Measurements from ENCODE around the gene OPCML. TPM values are rescaled to one million over a fixed set of nuclear protein-coding genes. Genes with fewer than 3 reads are reported as not detected.

OPCML gene
- polyA plus RNA-seq, 1 donor (not counting 4 experiments of a cell fraction or from before 2014, with no cell fraction given), result 0.04 TPM

- no peak overlapping the region for H3K9ac ChIP-seq (ENCODE audit: control insufficient read depth, extremely low read depth, insufficient read depth, low read length)
- no peaks in the 10 kb centered on the region for H4K20me1 ChIP-seq (ENCODE audit: control insufficient read depth, extremely low read depth, insufficient read depth, low read length)
- H3K27ac ChIP-seq (ENCODE audit: control insufficient read depth, insufficient read depth, low read length), result no peak overlapping the region
- H3K9me1 ChIP-seq (ENCODE audit: control insufficient read depth, extremely low read depth, insufficient read depth, low read length), result no peaks in the 10 kb centered on the region
- TF ChIP-seq CTCF (optimal IDR thresholded peaks at IDR 0.05 in 1 of 3, IDR thresholded peaks at IDR 0.05 in 1 of 3, conservative IDR thresholded peaks at IDR 0.05 in 1 of 3; ENCODE audit: extremely low read depth in 1 of 3, insufficient read depth in 2 of 3, low read length in 3 of 3) (no peak), EZH2 (IDR thresholded peaks at IDR 0.05; ENCODE audit: low read length) (no peak)
- DNase-seq (ENCODE audit: low read depth, low spot score), result no peak
- FAIRE-seq, result no peak
- H3K79me2 ChIP-seq (ENCODE audit: control insufficient read depth, insufficient read depth, low read length), result no peaks in the 10 kb centered on the region
- H2AFZ ChIP-seq (ENCODE audit: control insufficient read depth, low read length), result no peak overlapping the region
- H3K4me3 ChIP-seq (ENCODE audit: control insufficient read depth in 2 of 3, extremely low read depth in 1 of 3, insufficient read depth in 2 of 3, low read depth in 1 of 3, low read length in 3 of 3), result no peak overlapping the region
- no peaks in the 10 kb centered on the region for H3K36me3 ChIP-seq (ENCODE audit: control insufficient read depth in 2 of 2, extremely low read depth in 1 of 2, insufficient read depth in 2 of 2, low read length in 2 of 2)
- dilution Hi-C loops (cut with MboI; ENCODE audit: extremely low pct_ligation_motif_present, low sequenced_read_pairs), result no loop called here
- no peaks in the 10 kb centered on the region for H3K9me3 ChIP-seq (ENCODE audit: control insufficient read depth, low read depth, low read length)
- no peak overlapping the region for H3K4me2 ChIP-seq (ENCODE audit: control insufficient read depth, extremely low read depth, insufficient read depth, low read depth, low read length)
- H3K4me1 ChIP-seq (ENCODE audit: control insufficient read depth, extremely low read depth, insufficient read depth, low read length), result no peaks in the 10 kb centered on the region
- H3K27me3 ChIP-seq (ENCODE audit: control insufficient read depth, extremely low read depth, insufficient read depth, low read length), result no peaks in the 10 kb centered on the region
Observed at GRCh38 chr11:133302056-133302455, 230.2 kb downstream of the OPCML start.

- Histone ChIP-seq H3K9ac (ENCODE audit: control insufficient read depth, extremely low read depth, insufficient read depth, low read length) (no peak overlapping the region), H3K9me3 (ENCODE audit: control insufficient read depth, low read depth, low read length) (no peaks in the 10 kb centered on the region), H3K4me2 (ENCODE audit: control insufficient read depth, extremely low read depth, insufficient read depth, low read depth, low read length) (no peak overlapping the region), H3K36me3 (ENCODE audit: control insufficient read depth in 2 of 2, extremely low read depth in 1 of 2, insufficient read depth in 2 of 2, low read length in 2 of 2) (no peaks in the 10 kb centered on the region), H3K27ac (ENCODE audit: control insufficient read depth, insufficient read depth, low read length) (no peak overlapping the region), H4K20me1 (ENCODE audit: control insufficient read depth, extremely low read depth, insufficient read depth, low read length) (no peaks in the 10 kb centered on the region), H3K27me3 (ENCODE audit: control insufficient read depth, extremely low read depth, insufficient read depth, low read length) (no peaks in the 10 kb centered on the region), H2AFZ (ENCODE audit: control insufficient read depth, low read length) (no peak overlapping the region), H3K4me3 (ENCODE audit: control insufficient read depth in 2 of 3, extremely low read depth in 1 of 3, insufficient read depth in 2 of 3, low read depth in 1 of 3, low read length in 3 of 3) (no peak overlapping the region), H3K9me1 (ENCODE audit: control insufficient read depth, extremely low read depth, insufficient read depth, low read length) (no peaks in the 10 kb centered on the region), H3K79me2 (ENCODE audit: control insufficient read depth, insufficient read depth, low read length) (no peaks in the 10 kb centered on the region), H3K4me1 (ENCODE audit: control insufficient read depth, extremely low read depth, insufficient read depth, low read length) (no peaks in the 10 kb centered on the region)
- dilution Hi-C loops (cut with MboI; ENCODE audit: extremely low pct_ligation_motif_present, low sequenced_read_pairs), result no loop called here
- DNase-seq (ENCODE audit: low read depth, low spot score) (no peak), FAIRE-seq (no peak)
- TF ChIP-seq EZH2 (IDR thresholded peaks at IDR 0.05; ENCODE audit: low read length) (no peak), CTCF (optimal IDR thresholded peaks at IDR 0.05 in 1 of 3, IDR thresholded peaks at IDR 0.05 in 1 of 3, conservative IDR thresholded peaks at IDR 0.05 in 1 of 3; ENCODE audit: extremely low read depth in 1 of 3, insufficient read depth in 2 of 3, low read length in 3 of 3) (no peak)
Observed at GRCh38 chr11:133300666-133301065, 231.6 kb downstream of the OPCML start.

Data from keratinocyte (primary cell).